ENCODE results near the gene TRIM34.

- TF ChIP-seq GATA3 (IDR thresholded peaks at IDR 0.05; ENCODE audit: low read depth, low read length) (no peak), GATA2 (IDR thresholded peaks at IDR 0.05; ENCODE audit: low read depth, low read length) (no peak)
Measured at GRCh38 chr11:5643585-5643984, 18.8 kb downstream of the TRIM34 start.

All from SH-SY5Y (cell line).